GM18502 (cell line): ENCODE measurements around the gene DRC1.

Experiments
- ATAC-seq: cut with Tn5 transposase; IDR thresholded peaks from one replicate; pipeline ENCODE4 v1.9.1; 2021; ENCODE audit warnings: mild to moderate bottlenecking; ENCODE audit not compliant: unreplicated experiment, poor library complexity

The DRC1 gene

DNA sequence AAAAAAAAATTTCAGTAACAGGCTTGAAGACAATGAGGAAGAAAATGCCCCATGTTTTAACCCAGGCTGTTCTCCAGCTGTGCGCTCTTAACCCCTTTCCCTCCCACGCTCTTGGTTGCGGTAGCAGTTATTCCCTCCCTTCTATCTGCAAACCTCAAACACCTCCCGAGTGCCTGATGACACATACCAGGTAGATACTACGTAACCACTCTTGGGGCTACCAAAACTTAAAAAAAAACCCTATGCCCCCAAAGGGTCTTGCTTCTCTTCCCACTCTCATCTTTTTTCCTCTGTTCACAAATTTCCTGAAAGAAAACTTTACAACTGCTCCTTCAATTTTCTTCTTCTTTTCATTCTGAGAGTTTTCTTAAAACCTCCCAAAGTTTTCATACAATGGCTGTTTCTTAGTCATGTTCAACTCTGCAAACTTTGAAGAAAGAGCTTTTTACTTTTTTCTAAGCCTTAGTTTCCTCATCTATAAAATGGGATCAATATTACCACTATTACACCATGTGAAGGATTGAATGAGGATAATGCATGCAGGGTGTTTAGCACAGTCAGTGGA lies 4.9 kb upstream of the DRC1 start:
- no peak for ATAC-seq

DNA sequence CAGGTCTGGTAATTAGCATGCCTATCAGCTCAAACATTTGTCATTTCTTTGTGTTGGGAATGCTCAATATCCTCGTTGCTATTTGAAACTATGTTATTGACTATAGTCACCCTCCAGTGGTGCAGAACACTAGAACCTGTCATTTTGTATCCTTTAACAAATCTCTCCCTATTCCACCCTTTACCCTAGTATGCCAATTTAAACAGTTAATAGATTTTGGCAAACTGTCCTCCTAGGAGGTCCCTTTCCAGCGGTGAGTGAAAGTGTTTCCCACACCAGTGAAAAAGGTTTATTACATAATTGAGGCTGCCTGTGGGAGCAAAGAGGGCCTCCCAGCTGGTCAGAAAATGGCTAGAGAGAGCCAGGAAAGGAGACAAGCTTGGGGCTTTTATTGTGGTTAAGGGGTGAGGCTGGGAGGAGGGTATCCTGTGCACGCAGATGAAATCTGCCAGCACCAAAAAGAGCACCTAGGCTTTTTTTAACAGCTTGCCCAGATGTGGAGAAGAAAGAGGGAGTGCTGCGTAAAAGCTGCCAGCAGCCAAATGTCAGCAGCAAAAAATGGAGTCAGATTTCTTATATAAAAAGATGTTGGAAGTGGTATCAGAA lies 1.8 kb upstream of the DRC1 start:
- no peak for ATAC-seq

DNA sequence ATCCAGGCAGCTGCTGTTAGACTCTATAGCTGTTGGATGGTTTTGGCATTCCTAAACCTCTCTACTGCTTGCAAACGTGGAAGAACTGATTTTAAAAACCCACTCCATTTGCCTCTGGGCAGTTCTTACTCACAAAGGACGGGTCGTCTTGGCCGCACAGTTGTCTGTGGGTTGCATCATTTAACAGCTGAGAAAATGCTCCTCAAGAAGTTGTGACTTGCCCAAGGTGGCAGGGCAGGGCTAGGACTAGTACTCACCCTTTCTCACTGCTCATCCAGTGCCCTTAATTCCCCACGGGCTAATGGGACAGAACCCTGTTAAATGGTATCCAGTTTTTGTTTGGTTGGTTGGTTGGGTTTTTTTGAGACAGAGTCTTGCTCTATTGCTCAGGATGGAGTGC lies 997 bp upstream of the DRC1 start:
- ATAC-seq = no peak

DNA sequence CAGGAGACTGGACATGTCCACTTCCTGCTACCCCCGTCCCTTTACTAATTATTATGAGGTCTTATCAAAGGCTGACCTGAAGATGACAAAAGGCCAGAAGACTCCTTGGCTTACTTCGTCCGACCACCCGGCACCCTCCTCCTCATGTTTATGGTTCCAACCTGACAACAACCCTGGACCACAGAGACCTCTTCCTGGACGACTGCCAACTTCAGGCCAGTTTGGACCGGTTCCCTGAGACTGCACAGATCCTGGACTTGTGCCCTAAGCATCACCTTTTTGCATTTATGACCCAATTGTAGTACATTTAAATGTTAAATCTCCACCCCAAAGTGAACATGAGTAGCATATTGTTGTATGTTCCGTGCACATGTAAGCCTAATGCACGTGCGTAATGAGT lies 5.8 kb downstream of the DRC1 start:
- no peak for ATAC-seq

DNA sequence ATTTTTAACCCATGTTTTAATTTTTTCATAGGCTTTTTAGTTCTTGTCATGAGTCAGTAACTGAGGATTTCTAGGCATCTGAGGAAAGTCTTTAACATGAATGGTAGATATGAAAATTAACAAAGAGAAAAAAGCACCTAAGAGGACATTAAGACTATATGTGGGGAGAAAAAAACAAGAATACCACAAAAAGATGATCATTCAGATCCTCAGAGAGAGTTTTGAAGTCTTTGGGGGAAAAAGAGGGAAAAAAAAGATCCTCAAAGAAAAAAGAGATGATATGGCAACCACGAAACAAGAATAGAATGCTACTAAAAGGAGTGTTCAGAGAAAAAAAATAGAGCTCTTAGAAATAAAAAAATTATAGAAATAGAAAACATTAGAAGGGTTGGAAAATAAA lies 8.1 kb downstream of the DRC1 start:
- no peak for ATAC-seq

DNA sequence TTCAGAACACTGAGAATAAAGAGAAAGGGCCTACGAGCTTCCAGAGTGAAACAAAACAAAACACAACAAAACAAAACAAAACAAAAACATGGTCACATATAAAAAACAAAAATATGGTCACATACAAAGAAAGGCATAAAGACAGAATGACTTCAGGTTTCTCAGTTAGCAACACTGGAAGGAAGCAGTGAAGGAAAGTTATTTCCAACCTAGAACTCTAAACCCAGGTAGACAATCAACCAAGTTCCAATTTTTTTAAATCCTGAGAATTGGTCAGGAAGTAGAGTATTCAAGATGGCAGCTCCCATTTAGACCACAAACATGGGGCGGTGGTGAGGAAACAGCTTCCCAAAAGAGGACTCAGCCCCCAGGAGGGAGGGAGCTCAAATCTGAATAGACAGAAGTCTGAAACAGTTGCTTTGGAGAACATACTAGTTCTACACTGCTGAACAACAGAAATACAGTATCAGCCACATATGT lies 9.1 kb downstream of the DRC1 start:
- ATAC-seq = no peak

DNA sequence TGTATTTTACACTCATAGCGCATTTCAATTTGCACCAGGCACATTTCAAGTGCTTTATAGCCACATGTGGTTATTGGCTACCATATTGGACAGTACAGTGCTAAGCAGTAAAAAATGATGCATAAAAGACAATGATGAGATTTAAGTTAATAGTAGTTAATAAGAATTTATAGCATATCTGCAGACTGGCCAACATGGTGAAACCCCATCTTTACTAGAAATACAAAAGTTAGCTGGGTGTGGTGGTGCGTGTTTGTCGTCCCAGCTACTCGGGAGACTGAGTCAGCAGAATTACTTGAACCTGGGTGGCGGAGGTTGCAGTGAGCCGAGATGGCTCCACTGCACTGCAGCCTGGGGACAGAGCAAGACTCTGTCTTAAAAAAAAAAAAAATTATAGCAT lies 9.7 kb downstream of the DRC1 start:
- no peak for ATAC-seq

DNA sequence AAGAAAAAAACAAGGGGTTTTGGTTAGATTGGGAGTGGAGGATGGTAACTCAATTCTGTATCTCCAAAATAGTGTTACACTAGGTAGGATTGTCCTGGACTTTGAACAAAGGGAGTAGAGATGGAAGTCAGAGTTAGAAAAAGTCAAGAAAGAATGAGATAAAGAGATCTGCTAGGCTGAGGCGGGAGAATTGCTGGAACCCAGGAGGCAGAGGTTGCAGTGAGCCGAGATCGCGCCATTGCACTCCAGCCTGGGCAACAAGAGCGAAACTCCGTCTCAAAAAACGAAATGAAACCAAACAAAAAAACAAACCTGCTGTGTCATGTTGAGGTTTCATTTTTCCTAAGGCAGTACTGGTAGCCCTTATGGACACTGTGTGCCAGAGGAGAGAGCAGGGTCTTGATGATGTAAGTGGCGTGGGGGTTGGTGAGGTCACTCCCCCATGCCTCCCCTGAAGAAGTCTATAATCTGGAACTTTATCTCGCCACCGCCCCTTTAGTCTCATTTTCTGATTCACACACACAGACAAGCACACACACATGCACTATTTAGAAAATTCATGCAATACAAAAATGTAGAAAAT lies 10.5 kb downstream of the DRC1 start:
- peak; percentile 76 for ATAC-seq

DNA sequence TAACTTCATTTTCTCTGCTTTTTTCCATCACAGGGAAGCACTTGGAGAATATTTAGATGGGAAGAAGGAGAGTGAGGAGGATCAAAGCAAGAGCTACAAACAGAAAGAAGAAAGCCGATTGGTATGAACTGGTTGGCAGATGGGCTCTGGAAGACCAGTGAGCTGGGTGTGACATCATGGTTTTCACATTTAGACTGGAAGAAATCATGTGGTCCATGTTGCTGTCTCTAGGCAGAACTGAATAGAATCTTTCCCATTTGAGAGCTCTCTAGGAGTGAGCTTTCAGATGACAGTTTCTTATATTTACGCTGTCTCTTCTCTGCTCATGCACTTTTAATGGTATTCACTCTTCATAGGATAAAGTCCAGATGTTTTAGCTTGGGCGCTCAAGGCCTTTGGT lies 12.6 kb downstream of the DRC1 start:
- ATAC-seq = no peak

DNA sequence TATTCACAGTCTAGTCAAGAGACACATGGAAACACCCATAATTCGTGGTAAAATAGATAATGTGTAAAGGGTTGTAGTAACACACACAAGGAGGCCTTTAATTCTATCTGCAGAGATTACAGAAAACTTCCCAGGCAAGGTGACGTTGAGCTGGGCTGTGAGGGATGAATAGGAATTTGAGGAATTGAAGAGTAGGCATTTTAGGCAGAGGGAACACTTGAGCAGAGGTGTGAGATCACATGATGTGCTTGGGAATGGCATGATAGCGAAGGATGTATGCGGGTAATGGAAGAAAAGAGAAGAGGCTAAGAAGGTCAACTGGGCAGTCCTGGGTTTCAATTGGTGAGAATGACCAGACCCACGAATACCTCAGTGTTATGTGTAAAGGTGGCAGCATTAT lies 20.2 kb downstream of the DRC1 start:
- no peak for ATAC-seq

DNA sequence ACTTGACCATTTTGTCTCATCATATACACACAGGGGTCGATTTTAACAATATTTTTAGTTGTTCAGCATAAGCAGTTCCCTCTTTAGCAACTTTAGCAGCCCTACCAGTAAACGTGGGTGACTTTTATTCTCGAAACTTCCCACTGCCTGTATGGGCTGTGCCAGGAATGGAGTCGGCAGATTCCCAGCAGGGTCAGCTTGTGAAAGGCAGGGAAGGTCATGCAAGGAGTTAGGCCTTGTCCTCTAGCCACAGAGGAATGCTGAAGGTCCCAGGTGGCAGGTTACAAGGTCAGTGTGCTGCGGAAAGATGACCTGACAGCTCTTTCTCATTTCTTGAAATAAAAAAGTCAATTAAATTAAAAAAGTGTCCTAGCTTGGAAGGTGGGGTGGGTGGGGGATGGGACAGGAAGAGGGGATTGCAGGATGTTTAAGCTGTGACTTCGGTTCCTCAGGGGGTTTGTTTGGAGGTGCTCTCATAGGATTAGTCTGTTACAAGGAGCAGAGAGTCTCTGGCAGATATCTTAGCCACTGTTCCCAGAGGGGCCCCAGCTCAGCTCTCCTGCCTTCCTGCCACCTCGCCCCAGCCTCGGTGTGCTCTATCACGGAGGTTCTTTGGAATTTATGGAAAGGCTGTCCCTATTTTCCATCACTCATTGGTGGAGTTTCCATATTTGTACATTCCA lies 21.4 kb downstream of the DRC1 start:
- ATAC-seq = no peak

DNA sequence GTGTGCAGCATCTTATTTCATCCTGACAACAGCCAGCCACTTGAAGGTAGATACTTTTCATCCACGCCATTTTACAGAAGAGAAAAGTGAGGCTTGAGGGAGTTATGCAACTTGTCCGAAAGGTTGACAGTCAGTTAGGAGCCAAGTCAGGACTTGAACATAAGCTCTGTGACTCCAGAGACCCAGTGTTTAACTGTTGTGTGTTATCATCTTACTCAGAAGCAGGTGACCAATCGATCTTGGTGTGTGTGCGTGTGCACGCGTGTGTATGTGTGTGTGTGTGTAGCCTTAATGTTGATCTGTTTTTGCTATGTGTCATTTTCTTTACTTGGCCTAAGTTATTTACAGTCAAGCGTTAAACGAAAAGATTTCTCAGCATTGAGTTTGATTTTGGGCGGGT lies 22.0 kb downstream of the DRC1 start:
- no peak for ATAC-seq

DNA sequence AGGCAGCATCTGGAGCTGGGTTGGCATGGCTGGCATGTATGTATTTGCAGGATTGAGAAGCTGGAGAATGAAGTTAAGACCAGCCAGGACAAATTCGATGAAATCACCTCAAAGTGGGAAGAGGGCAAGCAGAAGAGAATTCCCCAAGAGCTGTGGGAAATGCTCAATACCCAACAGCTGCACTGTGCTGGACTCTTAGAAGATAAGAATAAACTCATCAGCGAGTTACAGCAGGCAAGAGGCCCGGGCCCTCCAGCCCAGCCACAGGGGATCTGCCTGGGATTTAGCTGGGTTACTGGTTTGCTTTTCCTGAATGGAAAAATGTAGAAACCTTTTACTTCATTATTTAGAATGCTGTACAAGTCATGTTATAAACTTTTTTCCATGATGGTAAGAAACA lies 22.5 kb downstream of the DRC1 start:
- no peak for ATAC-seq

DNA sequence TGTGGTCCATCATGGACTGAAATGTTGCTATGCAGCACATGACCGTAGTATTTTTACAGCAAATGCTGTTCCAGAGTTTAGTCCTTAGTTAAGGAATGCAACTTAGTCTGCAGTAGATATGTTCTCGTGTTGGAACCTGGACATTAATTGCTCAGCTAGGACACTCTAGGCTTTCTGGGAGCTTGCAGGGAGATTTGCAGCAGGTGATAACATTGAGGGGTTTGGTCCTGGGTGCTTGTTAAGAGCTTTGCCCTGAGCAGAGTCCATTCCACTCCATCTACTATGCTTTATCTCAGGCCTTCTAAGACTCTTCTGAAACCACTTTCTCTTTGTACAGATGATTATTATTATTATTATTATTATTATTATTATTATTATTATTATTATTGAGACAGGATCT lies 27.1 kb downstream of the DRC1 start:
- ATAC-seq = no peak

DNA sequence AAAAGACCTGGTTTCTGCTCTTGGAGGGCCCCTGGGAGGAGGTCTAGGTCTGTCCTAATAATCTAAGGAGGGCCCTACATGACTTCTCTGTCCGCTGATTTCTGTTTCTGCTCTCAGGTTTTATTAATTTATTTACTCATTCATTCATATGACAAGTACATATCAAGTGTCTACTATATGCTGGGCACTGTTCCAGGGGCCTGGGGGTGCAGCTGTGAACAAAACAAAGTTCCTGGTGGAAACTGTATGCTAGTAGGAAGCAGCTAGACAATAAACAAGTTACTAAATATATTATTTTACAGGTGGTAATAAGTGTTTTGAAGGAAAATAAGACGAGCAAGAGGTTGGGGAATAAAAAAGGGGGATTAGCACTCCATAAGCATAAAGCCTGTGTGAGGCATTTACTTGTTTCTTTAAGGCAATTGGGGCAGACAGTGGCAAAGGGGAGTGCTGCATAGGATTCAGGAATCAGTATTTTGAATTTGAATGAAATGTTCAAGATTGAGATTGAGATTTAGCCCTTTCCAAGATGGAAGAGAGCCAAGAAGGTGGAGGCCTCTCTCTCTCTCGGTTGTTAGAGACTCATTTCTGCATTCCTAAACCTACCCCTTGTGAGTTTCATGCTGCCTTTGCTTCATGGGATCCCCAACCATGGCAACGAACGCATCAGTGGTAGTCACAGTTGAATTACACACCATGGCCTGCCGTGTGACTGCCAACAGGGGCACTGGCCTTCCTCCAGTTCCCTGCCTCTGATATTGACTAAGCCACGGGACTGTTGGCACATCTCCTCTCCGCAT lies 28.3 kb downstream of the DRC1 start:
- ATAC-seq = no peak

DNA sequence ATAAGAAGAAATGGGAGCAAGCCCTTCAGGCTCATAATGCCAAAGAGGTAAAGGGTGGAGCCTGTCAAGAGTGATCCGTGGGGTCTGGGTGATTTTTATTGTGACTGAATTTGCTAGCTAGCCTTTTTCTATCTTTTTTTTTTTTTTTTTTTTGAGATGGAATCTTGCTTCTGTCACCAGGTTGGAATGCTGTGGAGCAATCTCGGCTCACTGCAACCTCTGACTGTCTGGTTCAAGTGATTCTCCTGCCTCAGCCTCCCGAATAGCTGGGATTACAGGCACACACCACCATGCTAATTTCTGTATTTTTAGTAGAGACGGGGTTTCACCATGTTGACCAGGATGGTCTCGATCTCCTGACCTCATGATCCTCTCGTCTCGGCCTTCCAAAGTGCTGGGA lies 29.1 kb downstream of the DRC1 start:
- ATAC-seq = no peak

DNA sequence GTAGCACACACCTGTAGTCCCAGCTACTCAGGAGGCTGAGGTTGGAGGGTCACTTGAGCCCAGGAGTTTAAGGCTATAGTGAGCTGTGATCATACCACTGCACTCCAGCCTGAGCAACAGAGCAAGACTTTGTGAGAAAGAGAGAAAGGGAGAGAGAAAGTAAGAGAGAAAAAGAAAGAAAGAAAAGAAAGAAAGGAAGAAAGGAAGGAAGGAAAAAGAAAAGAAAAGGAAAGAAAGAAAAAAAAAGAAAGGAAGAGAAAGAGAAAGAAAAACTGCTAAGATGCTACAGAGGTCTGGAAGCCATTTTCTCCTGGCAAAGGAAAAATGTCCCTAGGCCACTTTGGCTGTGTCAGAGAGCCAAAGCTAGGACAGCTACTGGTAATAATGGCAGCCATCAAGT lies 30.6 kb downstream of the DRC1 start:
- no peak for ATAC-seq

DNA sequence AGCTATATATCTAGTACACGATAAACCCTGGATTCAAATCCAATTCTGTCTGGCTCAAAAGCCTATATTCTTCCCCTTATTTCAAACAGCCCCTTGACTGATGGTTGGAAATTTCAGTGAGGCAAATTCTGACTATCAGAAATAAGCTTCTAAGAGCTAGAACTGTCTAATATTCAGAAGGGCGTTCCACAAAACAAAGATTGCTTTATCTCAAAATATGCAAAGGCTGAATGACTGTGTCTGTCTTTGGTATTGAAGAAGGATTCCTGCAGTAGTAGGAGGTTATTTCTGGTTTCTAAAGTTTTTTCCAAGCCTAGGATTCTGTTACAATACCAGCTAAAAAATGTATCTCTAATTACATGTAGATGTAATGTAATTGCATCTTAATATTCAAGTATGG lies 31.1 kb downstream of the DRC1 start:
- ATAC-seq = no peak

DNA sequence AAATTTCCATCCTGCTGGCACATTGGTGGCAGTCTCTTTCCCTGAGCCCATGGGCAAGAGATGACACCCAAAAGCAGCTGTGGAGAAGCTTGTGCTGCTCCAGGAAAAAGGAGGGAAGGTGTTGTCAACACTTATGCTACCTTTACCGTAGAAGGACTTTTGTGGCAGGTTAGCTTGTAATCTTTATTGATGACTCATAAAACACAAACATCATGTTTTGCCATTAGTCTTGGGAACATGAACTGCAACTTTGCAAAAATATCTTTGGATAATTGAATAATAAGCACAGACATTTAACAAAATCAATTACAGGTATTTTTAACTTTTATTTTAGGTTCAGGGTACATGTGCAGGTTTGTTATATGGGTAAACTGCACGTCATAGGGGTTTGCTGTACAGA lies 33.4 kb downstream of the DRC1 start:
- no peak for ATAC-seq

DNA sequence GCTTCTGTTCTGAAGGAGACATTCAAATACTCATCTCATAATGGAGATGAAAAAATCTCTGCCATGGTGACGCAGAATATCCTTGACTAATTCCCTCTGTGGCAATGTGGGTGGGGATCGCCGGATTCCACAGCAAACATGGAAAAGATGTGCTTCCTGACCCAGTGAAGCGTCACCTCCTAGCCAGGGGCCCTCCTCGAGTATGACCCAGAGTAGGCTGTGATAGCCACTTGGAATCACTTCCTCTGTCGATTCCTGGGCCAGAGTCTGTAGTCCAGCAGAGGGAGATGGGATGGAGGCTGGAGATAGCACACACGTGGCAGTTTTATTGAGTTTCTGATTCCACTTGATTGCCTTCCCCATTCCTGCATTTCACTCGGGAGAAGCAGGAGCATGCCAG lies 36.8 kb downstream of the DRC1 start:
- no peak for ATAC-seq

DNA sequence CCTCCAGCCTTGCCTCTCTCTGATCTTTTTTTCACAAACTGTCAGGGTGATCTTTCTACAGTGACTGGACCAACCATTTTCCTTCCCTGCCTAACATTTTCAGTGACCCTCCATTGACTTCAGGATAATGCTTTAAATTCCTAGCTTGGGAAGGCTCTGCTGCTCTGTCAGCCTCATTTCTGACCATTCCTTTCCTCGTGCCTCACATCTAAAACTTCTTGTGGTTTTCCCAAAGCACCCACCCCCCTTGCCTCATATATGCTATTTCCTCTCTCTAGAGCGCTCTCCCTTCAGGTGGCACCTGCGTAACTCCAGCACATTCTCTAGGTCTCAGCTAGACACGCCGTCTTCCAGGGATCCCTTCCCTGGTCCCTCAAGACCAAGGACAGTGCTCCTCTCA lies 37.2 kb downstream of the DRC1 start:
- no peak for ATAC-seq
